Left forelimb (tissue), 1 donor: Measurements from ENCODE around the gene FAM72A.
"Not testable (repeated sequence)": the region's sequence is repeated elsewhere in the genome, so short reads cannot be mapped to it uniquely, and the experiment has no call there.

ENCODE experiments used
- DNase-seq: peaks from one replicate; pipeline ENCODE4 v3.0.0-alpha.2; 2018; ENCODE audit warnings: low spot score

The FAM72A gene

DNA sequence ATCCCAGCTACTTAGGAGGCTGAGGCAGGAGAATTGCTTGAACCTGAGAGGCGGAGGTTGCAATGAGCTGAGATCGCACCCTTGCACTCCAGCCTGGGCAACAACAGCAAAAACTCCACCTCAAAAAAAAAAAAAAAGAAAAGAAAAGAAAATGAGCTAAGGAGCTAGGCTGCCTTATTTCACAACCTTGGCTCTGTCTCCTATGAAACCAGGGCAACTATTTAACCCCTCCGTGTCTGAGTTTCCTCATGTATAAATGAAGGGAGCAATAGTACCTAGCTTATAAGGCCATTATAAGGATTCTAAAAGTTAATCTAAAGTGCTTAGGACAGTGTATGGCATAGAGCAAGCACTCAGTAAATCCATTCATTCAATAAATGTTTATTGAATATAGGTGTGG, 32.8 kb downstream of the FAM72A start:
- not testable (repeated sequence) for DNase-seq

DNA sequence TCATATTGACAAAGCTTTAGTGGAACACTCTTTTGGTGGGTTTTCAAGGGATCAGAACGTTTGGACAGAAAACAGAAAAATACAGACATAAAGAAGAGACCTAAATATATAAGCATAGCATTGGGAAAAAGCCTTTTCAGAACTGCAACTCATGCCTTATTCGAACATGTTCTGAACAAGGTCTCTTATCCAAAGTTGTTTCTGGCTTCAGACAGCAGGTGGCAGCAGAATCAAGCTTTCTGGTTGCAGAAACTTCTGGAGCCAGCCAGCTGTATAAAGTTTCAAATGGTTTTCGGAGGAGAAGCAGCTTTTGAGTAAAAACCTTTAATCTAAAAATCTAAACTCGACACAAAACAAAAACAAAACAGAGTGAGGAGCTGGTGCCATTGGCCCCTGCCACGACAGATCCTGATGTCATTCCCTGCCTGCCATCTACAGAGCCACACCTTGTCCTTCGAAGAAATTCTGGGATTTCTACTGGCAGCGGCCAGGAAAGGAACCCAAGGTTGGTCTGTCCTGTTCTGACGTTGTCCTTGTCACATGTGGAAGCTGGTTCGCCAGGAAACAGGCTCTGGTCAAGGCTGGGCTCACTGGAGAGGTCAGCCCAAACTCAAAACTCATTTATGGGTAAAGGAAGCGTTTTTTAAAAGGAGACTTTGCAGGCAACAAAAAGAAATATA, 35.1 kb downstream of the FAM72A start:
- DNase-seq: not testable (repeated sequence)

GRCh38 chr1:206145771-206146290, 56.8 kb downstream of the FAM72A start:
- no peak for DNase-seq

DNA sequence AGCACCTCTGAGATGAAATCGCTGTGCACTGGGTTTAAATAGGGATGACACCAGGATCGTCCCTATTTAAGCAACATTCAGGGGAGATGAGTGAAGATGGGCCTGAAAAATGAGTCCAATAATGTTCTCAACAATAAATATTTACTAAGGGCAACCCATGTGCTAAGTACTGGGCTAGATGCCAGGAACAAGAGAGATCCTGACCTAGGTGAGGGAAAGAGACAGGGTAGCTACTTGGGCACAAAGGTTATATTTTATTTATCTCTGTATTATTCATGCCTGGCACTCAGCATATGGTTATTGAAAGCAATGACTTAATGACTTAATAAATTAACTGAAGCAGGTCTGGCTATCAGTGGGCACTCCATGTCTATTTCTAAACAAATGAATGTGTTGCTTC, 58.0 kb downstream of the FAM72A start:
- no peak for DNase-seq

- DNase-seq: peak; percentile 85
Observed at GRCh38 chr1:206143537-206144172, 59.0 kb downstream of the FAM72A start.

GRCh38 chr1:206142770-206143169, 59.9 kb downstream of the FAM72A start:
- no peak for DNase-seq

GRCh38 chr1:206142011-206142410, 60.6 kb downstream of the FAM72A start:
- no peak for DNase-seq

- no peak for DNase-seq
Observed at GRCh38 chr1:206136241-206136640, 66.4 kb downstream of the FAM72A start.
